ENCODE measurements around the gene PEAK1. TPM values are rescaled to one million over a fixed set of nuclear protein-coding genes. Genes with fewer than 3 reads are reported as not detected.

Gene PEAK1
- total RNA-seq, 2 donors from 2014 or later = 33.5 to 54.4 TPM

- intact Hi-C loops (cut with DNase I) = no loop called here
- Histone ChIP-seq H3K4me1 (no peaks in the 10 kb centered on the region), H3K27ac (no peak overlapping the region), H3K27me3 (no peaks in the 10 kb centered on the region), H3K4me3 (no peak overlapping the region), H3K9ac (ENCODE audit: low read depth in 2 of 2, low read length in 2 of 2) (no peak overlapping the region), H3K36me3 (no peaks in the 10 kb centered on the region), H3K9me3 (no peaks in the 10 kb centered on the region)
- DNase-seq = no peak
- no peak for TF ChIP-seq CTCF (IDR thresholded peaks at IDR 0.05)
Measured at GRCh38 chr15:77370580-77370979, 49.3 kb downstream of the PEAK1 start.

- no peak overlapping the region for H3K9ac ChIP-seq (ENCODE audit: low read depth in 2 of 2, low read length in 2 of 2)
- no peak overlapping the region for H3K4me3 ChIP-seq
- H3K27me3 ChIP-seq = no peaks in the 10 kb centered on the region
- H3K27ac ChIP-seq = no peak overlapping the region
- no peak for DNase-seq
- H3K36me3 ChIP-seq = no peaks in the 10 kb centered on the region
- TF ChIP-seq CTCF (IDR thresholded peaks at IDR 0.05) = no peak
- no peaks in the 10 kb centered on the region for H3K4me1 ChIP-seq
- intact Hi-C loops (cut with DNase I) = no loop called here
- no peaks in the 10 kb centered on the region for H3K9me3 ChIP-seq
Measured at GRCh38 chr15:77369168-77369567, 50.7 kb downstream of the PEAK1 start.

- intact Hi-C loops (cut with DNase I) = no loop called here
- no peak overlapping the region for H3K27ac ChIP-seq
- TF ChIP-seq CTCF (IDR thresholded peaks at IDR 0.05) = no peak
Measured at GRCh38 chr15:77367631-77368030, 52.3 kb downstream of the PEAK1 start.

GRCh38 chr15:77361456-77361855, 58.4 kb downstream of the PEAK1 start:
- DNase-seq = no peak
- intact Hi-C loops (cut with DNase I) = no loop called here
- H3K9ac ChIP-seq (ENCODE audit: low read depth in 2 of 2, low read length in 2 of 2) = no peak overlapping the region
- H3K4me1 ChIP-seq = peaks cover 4% of the 10 kb centered on the region
- no peaks in the 10 kb centered on the region for H3K27me3 ChIP-seq
- H3K36me3 ChIP-seq = no peaks in the 10 kb centered on the region
- no peaks in the 10 kb centered on the region for H3K9me3 ChIP-seq
- no peak for TF ChIP-seq CTCF (IDR thresholded peaks at IDR 0.05)
- H3K27ac ChIP-seq = no peak overlapping the region
- H3K4me3 ChIP-seq = no peak overlapping the region

More at GRCh38 chr15:77367631-77368030, 52.3 kb downstream of the PEAK1 start:
- Histone ChIP-seq H3K27me3 (no peaks in the 10 kb centered on the region), H3K4me3 (no peak overlapping the region), H3K4me1 (no peaks in the 10 kb centered on the region), H3K9ac (ENCODE audit: low read depth in 2 of 2, low read length in 2 of 2) (no peak overlapping the region), H3K9me3 (no peaks in the 10 kb centered on the region), H3K36me3 (no peaks in the 10 kb centered on the region)
- no peak for DNase-seq

GRCh38 chr15:77358545-77359240, 61.2 kb downstream of the PEAK1 start:
- Histone ChIP-seq H3K27me3 (no peaks in the 10 kb centered on the region), H3K36me3 (no peaks in the 10 kb centered on the region), H3K9ac (ENCODE audit: low read depth in 2 of 2, low read length in 2 of 2) (no peak overlapping the region), H3K4me1 (peaks cover 11% of the 10 kb centered on the region), H3K27ac (no peak overlapping the region), H3K9me3 (no peaks in the 10 kb centered on the region), H3K4me3 (no peak overlapping the region)
- DNase-seq = no peak
- intact Hi-C loops (cut with DNase I) = no loop called here
- no peak for TF ChIP-seq CTCF (IDR thresholded peaks at IDR 0.05)

All from colonic mucosa (tissue), 4 donors.